K562 (cell line): ENCODE measurements around the gene TIMM50. TPM values are rescaled to one million over a fixed set of nuclear protein-coding genes. Genes with fewer than 3 reads are reported as not detected.
A peak's percentile ranks its signal among the peaks of the same experiment; 100 is the strongest.

Experiments
- ATAC-seq: fragments of 200-7000 bp; cut with Tn5 transposase; 3 replicates; pipeline ENCODE4 v1.9.1; 2020; ENCODE audit warnings: moderate library complexity
- BruUV-seq: library from RNA; stranded (reverse); fragments of 400-500 nt; replicated peaks from 2 replicates; lab custom pipeline; 2021; lab: Mats Ljungman, UMichigan
- CTCF ChIA-PET: fragments of 300-600 bp; formaldehyde crosslinking; extraction: SDS; loops from one replicate; lab custom pipeline; 2021; ENCODE audit warnings: low intra/inter-chr PET ratio; lab: Yijun Ruan, JAX
- POLR2A ChIA-PET: fragments of 300-600, 350-650 bp; sonication (Branson Sonifier 250); formaldehyde crosslinking; extraction: SDS; loops from one replicate; lab custom pipeline; 2021; ENCODE audit warnings: antibody characterized with exemption, inconsistent platforms; lab: Yijun Ruan, JAX
- DNase-seq, 4 experiments: peaks; one replicate each; pipeline versions ENCODE4 v3.0.0 to v3.0.0-alpha.2; 2011 to 2018; ENCODE audit warnings: low spot score in 3 of 4, mixed read lengths in 3 of 4; ENCODE audit errors: extremely low read depth in 1 of 4
- FAIRE-seq: peaks from 2 replicates; lab custom pipeline; 2011; peaks lifted over from hg19 to GRCh38; lab: Jason Lieb, UNC
- H2AFZ ChIP-seq: 2 replicates; pipeline ENCODE4 v1.6.0; 2011; ENCODE audit warnings: low read depth, low read length, control low read depth, inconsistent platforms
- H3K27ac ChIP-seq: fragments of 200-600 bp; 3 replicates; pipeline ENCODE4 v1.8.0; 2011; ENCODE audit warnings: low read depth, mild to moderate bottlenecking, control low read depth, inconsistent platforms, low read length, moderate library complexity, mixed read lengths; ENCODE audit errors: extremely low read depth
- H3K27me3 ChIP-seq, 2 experiments: fragments of 300-600 bp in 1 of 2; 2 replicates in 1 of 2; 3 replicates in 1 of 2; pipeline versions ENCODE4 v1.6.0 to v1.8.0; 2011; ENCODE audit warnings: inconsistent platforms in 2 of 2, low read length in 2 of 2, mild to moderate bottlenecking in 1 of 2, mixed read lengths in 1 of 2, moderate library complexity in 1 of 2; ENCODE audit not compliant: control insufficient read depth in 2 of 2, insufficient read depth in 2 of 2
- H3K36me3 ChIP-seq: fragments of 300-600 bp; 3 replicates; pipeline ENCODE4 v1.8.0; 2011; ENCODE audit warnings: mild to moderate bottlenecking, low read length, inconsistent platforms; ENCODE audit not compliant: control insufficient read depth, insufficient read depth
- H3K4me1 ChIP-seq, 2 experiments: fragments of 200-600 bp in 1 of 2; replicated peaks in 1 of 2; 2 replicates in 1 of 2; 3 replicates in 1 of 2; pipeline versions ENCODE4 v1.5.1 to v1.8.0; 2011; ENCODE audit warnings: inconsistent platforms in 2 of 2, low read length in 2 of 2, mild to moderate bottlenecking in 1 of 2, mixed read lengths in 1 of 2, moderate library complexity in 1 of 2; ENCODE audit not compliant: control insufficient read depth in 2 of 2, insufficient read depth in 2 of 2
- H3K4me2 ChIP-seq: 2 replicates; pipeline ENCODE4 v1.6.1; 2011; ENCODE audit warnings: low read length, control low read depth, inconsistent platforms, mixed read lengths; ENCODE audit not compliant: insufficient read depth
- H3K4me3 ChIP-seq: fragments of 200-600 bp; sonication (generic), shearing (Covaris generic); 2 replicates; pipeline ENCODE4 v1.5.1; 2016; ENCODE audit warnings: control low read depth, inconsistent platforms
- H3K79me2 ChIP-seq: fragments of 200-600 bp; 3 replicates; pipeline ENCODE4 v1.8.0; 2011; ENCODE audit warnings: low read length, inconsistent platforms; ENCODE audit not compliant: control insufficient read depth, insufficient read depth
- H3K9ac ChIP-seq, 2 experiments: 2 replicates each; pipeline versions ENCODE4 v1.6.0 to v1.6.1; 2011; ENCODE audit warnings: low read depth in 2 of 2, low read length in 2 of 2, control low read depth in 1 of 2, inconsistent platforms in 1 of 2, mild to moderate bottlenecking in 1 of 2, mixed read lengths in 1 of 2; ENCODE audit not compliant: insufficient read depth in 1 of 2
- H3K9me1 ChIP-seq: one replicate; pipeline ENCODE4 v1.6.0; 2011; ENCODE audit warnings: inconsistent platforms, mild to moderate bottlenecking, low read length, moderate library complexity; ENCODE audit not compliant: control insufficient read depth, insufficient read depth
- H3K9me3 ChIP-seq: replicated peaks from 2 replicates; pipeline ENCODE4 v1.5.1; 2011; ENCODE audit warnings: low read depth, low read length, inconsistent platforms; ENCODE audit not compliant: control insufficient read depth, insufficient read depth
- H4K20me1 ChIP-seq: replicated peaks from 2 replicates; pipeline ENCODE4 v1.6.1; 2011; ENCODE audit warnings: low read length, inconsistent platforms, mixed read lengths; ENCODE audit not compliant: control insufficient read depth, insufficient read depth
- CAMTA2 ChIP-seq: fragments of 250-450 bp; sonication (Bioruptor Pico); conservative IDR thresholded peaks from 2 replicates; pipeline ENCODE4 v1.5.1; 2022
- NKRF ChIP-seq: fragments of 450-650 bp; IDR thresholded peaks from 2 replicates; pipeline ENCODE4 v1.6.1; 2016; ENCODE audit warnings: borderline replicate concordance
- PML ChIP-seq: IDR thresholded peaks from 2 replicates; pipeline ENCODE4 v1.6.1; 2012; ENCODE audit warnings: low read length, inconsistent platforms
- RBM25 ChIP-seq: fragments of 200-400 bp; formaldehyde crosslinking; IDR thresholded peaks from 2 replicates; pipeline ENCODE4 v1.6.1; 2018; ENCODE audit warnings: low read length, low read depth, moderate library complexity; ENCODE audit not compliant: severe bottlenecking
- RERE ChIP-seq: sonication (generic); formaldehyde crosslinking; IDR thresholded peaks from 2 replicates; pipeline ENCODE4 v1.8.0; 2023; ENCODE audit warnings: missing genetic modification reagents, mild to moderate bottlenecking, borderline replicate concordance
- TFAP4 ChIP-seq: sonication (generic); formaldehyde crosslinking; IDR thresholded peaks from 2 replicates; pipeline ENCODE4 v1.8.0; 2022; ENCODE audit warnings: missing genetic modification reagents, mild to moderate bottlenecking, moderate library complexity, borderline replicate concordance
- VEZF1 ChIP-seq: fragments of 200-800 bp; sonication (Bioruptor generic); IDR thresholded peaks from 2 replicates; pipeline ENCODE4 v1.6.1; 2017; ENCODE audit warnings: missing genetic modification characterization, missing compliant biosample characterization
- ZBTB43 ChIP-seq: sonication (generic); formaldehyde crosslinking; IDR thresholded peaks from 2 replicates; pipeline ENCODE4 v1.8.0; 2023; ENCODE audit warnings: mild to moderate bottlenecking, missing genetic modification reagents
- WGBS: fragments of 100-300 bp; shearing (Covaris generic); methylation state at CpG from one replicate; pipeline ENCODE4 v1.1.6; 2016; ENCODE audit warnings: low coverage, mixed read lengths; ENCODE audit not compliant: insufficient coverage; ENCODE audit errors: missing lambda C conversion rate; 5-methylcytosine and 5-hydroxymethylcytosine counted together
- in situ Hi-C: fragments of 300-500 bp; cut with MboI; formaldehyde crosslinking; loops from 4 replicates; pipeline ENCODE4 v1.15.0; 2018; ENCODE audit warnings: inconsistent platforms, mixed read lengths
- intact Hi-C: fragments of 100-400 bp; cut with micrococcal nuclease; formaldehyde crosslinking; loops from 2 replicates; pipeline ENCODE4 v1.14.2; 2022
- polyA plus RNA-seq, 8 experiments: library from polyadenylated mRNA; depleted of rRNA in 4 of 8; stranded (reverse) in 5 of 8; unstranded in 3 of 8; fragments of >200 nt; fragmentation: Nextera tagmentation in 2 of 8; fragmentation: Illumina TruSeq in 1 of 8; extraction: Ambion mirVana in 2 of 8; extraction: Trizol in 1 of 8; gene quantifications; 2 replicates each; pipeline versions ENCODE4 v1.2.1 to v1.2.3, GENCODE V29; 2011 to 2014; ENCODE audit warnings: inconsistent platforms in 1 of 8, missing spikeins in 1 of 8
- total RNA-seq, 7 experiments: library from RNA; depleted of rRNA in 6 of 7; stranded (reverse); fragments of >200 nt in 6 of 7; fragmentation: Illumina TruSeq in 2 of 7; extraction: Trizol in 2 of 7; gene quantifications; 2 replicates each; pipeline versions ENCODE4 v1.2.1 to v1.2.3, GENCODE V29; 2011 to 2021; ENCODE audit warnings: low replicate concordance in 1 of 7

The TIMM50 gene
- total and polyA plus RNA-seq, 9 of the 15 experiments (the other 6 are each of a cell fraction or from before 2014, with no cell fraction given) = 28.3 to 221 (median 170) TPM

- no peak for TF ChIP-seq ZBTB43
- no peak for TF ChIP-seq PML
These were observed 15.4 kb downstream of the TIMM50 start (continued) for GRCh38 chr19:39496063-39496462.

GRCh38 chr19:39497701-39497995 is 17.0 kb downstream of the TIMM50 start:
- peak overlapping the region; percentile 22 for H3K4me3 ChIP-seq
- no peak overlapping the region for H3K27ac ChIP-seq
- peak overlapping the region in 1 of 2 experiments; percentile 76; a peak in 2 of 4 replicates for H3K9ac ChIP-seq
- peak overlapping the region; percentile 82; the same call in 1 of the 2 replicates for H3K4me2 ChIP-seq
- H3K27me3 ChIP-seq = no peaks in the 10 kb centered on the region
- peak overlapping the region; percentile 97 for H2AFZ ChIP-seq
- in situ Hi-C loops (no loop called here), intact Hi-C loops (loop anchor here (5.0 kb wide), 1 partner anchor 175 kb away; no protein-coding TSS in a partner anchor)
- ChIA-PET CTCF (interaction anchor here (0.7 to 1.5 kb wide), 2 partner anchors 35 to 58 kb away, joined by 3 to 11 read pairs; partner anchors contain the start of gene EID2B), POLR2A (interaction anchor here (0.7 to 2.6 kb wide), 4 partner anchors 17 to 89 kb away, joined by 3 to 15 read pairs (median 6); partner anchors contain the start of genes RPS16 and TIMM50)
- H3K4me1 ChIP-seq = peaks cover 9 to 24% of the 10 kb centered on the region in 2 experiments; a peak in 4 of 5 replicates
- H3K36me3 ChIP-seq = no peaks in the 10 kb centered on the region
- no peaks in the 10 kb centered on the region for H4K20me1 ChIP-seq
- H3K9me3 ChIP-seq = no peaks in the 10 kb centered on the region
- ATAC-seq (no peak; the same call in 2 of the 3 replicates), FAIRE-seq (peak; percentile 61), DNase-seq (no peak)
- no peaks in the 10 kb centered on the region for H3K9me1 ChIP-seq
- WGBS = 0% methylated on average over 7 of the region's 7 CpGs
- BruUV-seq = no TSS peak
- H3K79me2 ChIP-seq = no peaks in the 10 kb centered on the region
- TF ChIP-seq RBM25 = no peak
- no peak for TF ChIP-seq NKRF
- TF ChIP-seq RERE (CRISPR knock-in tag) = no peak
- TF ChIP-seq VEZF1 (CRISPR knock-in tag) = peak; percentile 75; the same call in 1 of the 2 replicates
- TF ChIP-seq TFAP4 (CRISPR knock-in tag) = no peak
- TF ChIP-seq CAMTA2 (CRISPR knock-in tag) = no peak
